IMR-90 (cell line): ENCODE data around the gene ESRRG. TPM values are rescaled to one million over a fixed set of nuclear protein-coding genes. Genes with fewer than 3 reads are reported as not detected.

Experiments used
- ATAC-seq: fragments of 200-7000 bp; cut with Tn5 transposase; 2 replicates; pipeline ENCODE4 v1.9.1; 2020; ENCODE audit warnings: low read depth, mild to moderate bottlenecking, moderate library complexity
- BruUV-seq: library from RNA; stranded (reverse); fragments of 400-500 nt; replicated peaks from 2 replicates; lab custom pipeline; 2021; lab: Mats Ljungman, UMichigan
- CTCF ChIA-PET: fragments of 300-600 bp; formaldehyde crosslinking; extraction: SDS; loops from one replicate; lab custom pipeline; 2021; ENCODE audit warnings: antibody characterized with exemption; lab: Yijun Ruan, JAX
- POLR2A ChIA-PET: fragments of 300-600 bp; sonication (Branson Sonifier 250); formaldehyde crosslinking; loops from one replicate; lab custom pipeline; 2022; ENCODE audit warnings: antibody characterized with exemption; ENCODE audit not compliant: unreplicated experiment; lab: Charles Lee
- DNase-seq: peaks from one replicate; pipeline ENCODE4 v3.0.0; 2013
- H2AFZ ChIP-seq: replicated peaks from 2 replicates; pipeline ENCODE3; 2013; ENCODE audit warnings: low read length, mild to moderate bottlenecking; ENCODE audit not compliant: poor library complexity
- H2AK5ac ChIP-seq: 2 replicates; pipeline ENCODE4 v1.6.1; 2013; ENCODE audit warnings: low read depth, low read length, inconsistent platforms
- H2AK9ac ChIP-seq: replicated peaks from 2 replicates; pipeline ENCODE3; 2013; ENCODE audit warnings: mild to moderate bottlenecking, low read depth, low read length, moderate library complexity; ENCODE audit not compliant: poor library complexity
- H2BK120ac ChIP-seq: 2 replicates; pipeline ENCODE4 v1.6.1; 2013; ENCODE audit warnings: low read depth, low read length, inconsistent platforms
- H2BK15ac ChIP-seq: 3 replicates; pipeline ENCODE4 v1.6.1; 2013; ENCODE audit warnings: low read depth, low read length, inconsistent platforms
- H2BK20ac ChIP-seq: 2 replicates; pipeline ENCODE4 v1.6.1; 2013; ENCODE audit warnings: low read depth, mild to moderate bottlenecking, inconsistent platforms, low read length, moderate library complexity
- H2BK5ac ChIP-seq: 2 replicates; pipeline ENCODE4 v1.6.1; 2013; ENCODE audit warnings: mild to moderate bottlenecking, low read depth, low read length, inconsistent platforms; ENCODE audit not compliant: poor library complexity, severe bottlenecking
- H3K14ac ChIP-seq: replicated peaks from 2 replicates; pipeline ENCODE4 v1.6.1; 2013; ENCODE audit warnings: low read depth, low read length, inconsistent platforms
- H3K18ac ChIP-seq: 2 replicates; pipeline ENCODE4 v1.6.1; 2013; ENCODE audit warnings: low read depth, low read length, control low read depth
- H3K23ac ChIP-seq: 2 replicates; pipeline ENCODE4 v1.6.1; 2013; ENCODE audit warnings: low read depth, low read length, inconsistent platforms
- H3K27ac ChIP-seq: 2 replicates; pipeline ENCODE4 v1.5.1; 2013; ENCODE audit warnings: mild to moderate bottlenecking, control low read depth, low read length; ENCODE audit not compliant: insufficient read depth
- H3K27me3 ChIP-seq: 2 replicates; pipeline ENCODE4 v1.6.1; 2013; ENCODE audit warnings: low read length; ENCODE audit not compliant: control insufficient read depth, insufficient read depth
- H3K36me3 ChIP-seq: 2 replicates; pipeline ENCODE4 v1.6.1; 2013; ENCODE audit warnings: low read length, mixed read lengths; ENCODE audit not compliant: control insufficient read depth, insufficient read depth
- H3K4ac ChIP-seq: 2 replicates; pipeline ENCODE4 v1.6.1; 2013; ENCODE audit warnings: low read depth, low read length, inconsistent platforms
- H3K4me1 ChIP-seq: 2 replicates; pipeline ENCODE4 v1.6.1; 2013; ENCODE audit warnings: low read length, mixed read lengths; ENCODE audit not compliant: control insufficient read depth, insufficient read depth
- H3K4me2 ChIP-seq: 2 replicates; pipeline ENCODE4 v1.6.1; 2013; ENCODE audit warnings: low read depth, mild to moderate bottlenecking, control low read depth, low read length, moderate library complexity
- H3K4me3 ChIP-seq: 2 replicates; pipeline ENCODE4 v1.5.1; 2013; ENCODE audit warnings: low read depth, mild to moderate bottlenecking, control low read depth, low read length, moderate library complexity; ENCODE audit not compliant: insufficient read depth
- H3K56ac ChIP-seq: 2 replicates; pipeline ENCODE4 v1.6.1; 2013; ENCODE audit warnings: low read length, inconsistent platforms; ENCODE audit not compliant: insufficient read depth; ENCODE audit errors: extremely low read depth
- H3K79me1 ChIP-seq, 2 experiments: 2 replicates each; pipeline ENCODE4 v1.6.1; 2013; ENCODE audit warnings: low read length in 2 of 2, inconsistent platforms in 1 of 2, low read depth in 1 of 2
- H3K9ac ChIP-seq: 2 replicates; pipeline ENCODE4 v1.6.1; 2013; ENCODE audit warnings: low read depth, low read length, control low read depth
- H3K9me1 ChIP-seq: 2 replicates; pipeline ENCODE4 v1.6.1; 2013; ENCODE audit warnings: low read length, inconsistent platforms; ENCODE audit not compliant: insufficient read depth
- H3K9me3 ChIP-seq: 2 replicates; pipeline ENCODE4 v1.6.1; 2013; ENCODE audit warnings: low read length; ENCODE audit not compliant: control insufficient read depth, insufficient read depth
- H4K20me1 ChIP-seq: 2 replicates; pipeline ENCODE4 v1.6.1; 2013; ENCODE audit warnings: low read length, inconsistent platforms; ENCODE audit not compliant: insufficient read depth
- H4K5ac ChIP-seq: 2 replicates; pipeline ENCODE4 v1.6.1; 2013; ENCODE audit warnings: mild to moderate bottlenecking, low read depth, low read length, control low read depth
- H4K8ac ChIP-seq, 2 experiments: 2 replicates each; pipeline ENCODE4 v1.6.1; 2013; ENCODE audit warnings: low read depth in 2 of 2, low read length in 2 of 2, control low read depth in 1 of 2, inconsistent platforms in 1 of 2
- H4K91ac ChIP-seq: 2 replicates; pipeline ENCODE4 v1.6.1; 2013; ENCODE audit warnings: low read depth, low read length, inconsistent platforms; ENCODE audit not compliant: insufficient read depth
- BHLHE40 ChIP-seq: fragments of 150-350 bp; IDR thresholded peaks from 2 replicates; pipeline ENCODE4 v1.6.1; 2016; ENCODE audit warnings: mild to moderate bottlenecking, low read depth, low read length
- CEBPB ChIP-seq: IDR thresholded peaks from 2 replicates; pipeline ENCODE4 v1.6.1; 2012; ENCODE audit warnings: low read depth, low read length, improper control_type of control experiment
- CHD1 ChIP-seq: IDR thresholded peaks from 2 replicates; pipeline ENCODE4 v1.6.1; 2012; ENCODE audit warnings: low read depth, low read length, improper control_type of control experiment
- MAFK ChIP-seq: IDR thresholded peaks from 2 replicates; pipeline ENCODE4 v1.6.1; 2012; ENCODE audit warnings: low read depth, low read length, improper control_type of control experiment
- MXI1 ChIP-seq: IDR thresholded peaks from 2 replicates; pipeline ENCODE4 v1.6.1; 2012; ENCODE audit warnings: low read depth, mild to moderate bottlenecking, low read length, moderate library complexity, borderline replicate concordance
- NFE2L2 ChIP-seq: fragments of 150-350 bp; IDR thresholded peaks from 2 replicates; pipeline ENCODE4 v1.6.1; 2016; ENCODE audit warnings: low read depth, mild to moderate bottlenecking, low read length
- POLR2A ChIP-seq: IDR thresholded peaks from 2 replicates; pipeline ENCODE4 v1.6.1; 2012; ENCODE audit warnings: mild to moderate bottlenecking, low read depth, low read length
- RCOR1 ChIP-seq: IDR thresholded peaks from 2 replicates; pipeline ENCODE4 v1.6.1; 2012; ENCODE audit warnings: mild to moderate bottlenecking, low read length, improper control_type of control experiment; ENCODE audit not compliant: insufficient replicate concordance
- RFX5 ChIP-seq: IDR thresholded peaks from 2 replicates; pipeline ENCODE4 v1.8.0; 2012; ENCODE audit warnings: low read depth, mild to moderate bottlenecking, low read length, moderate library complexity
- WGBS, 2 experiments: methylation state at CpG; one replicate each; pipeline versions ENCODE4 v1.1.5 to v1.1.7; 2013; ENCODE audit warnings: missing lambda C conversion rate in 2 of 2; ENCODE audit not compliant: insufficient read length in 1 of 2; ENCODE audit errors: extremely low coverage in 2 of 2; 5-methylcytosine and 5-hydroxymethylcytosine counted together
- dilution Hi-C: fragments of 300-500 bp; cut with HindIII; formaldehyde crosslinking; loops from one replicate; pipeline ENCODE4 v1.14.3; 2018; ENCODE audit warnings: low sequenced_read_pairs; ENCODE audit not compliant: unreplicated experiment
- in situ Hi-C: fragments of 300-500 bp; cut with MboI; formaldehyde crosslinking; loops from 3 replicates; pipeline ENCODE4 v1.14.3; 2019; ENCODE audit warnings: low sequenced_read_pairs, inconsistent platforms, mixed read lengths
- intact Hi-C: fragments of 100-400 bp; cut with micrococcal nuclease; formaldehyde crosslinking; loops from 2 replicates; pipeline ENCODE4 v1.10.0; 2022
- polyA plus RNA-seq, 3 experiments: library from polyadenylated mRNA; depleted of rRNA; stranded (reverse); fragments of >200 nt; gene quantifications; 2 replicates each; pipeline ENCODE4 v1.2.3, GENCODE V29; 2012; ENCODE audit warnings: low replicate concordance in 1 of 3
- total RNA-seq: library from RNA; depleted of rRNA; stranded (reverse); fragments of >200 nt; gene quantifications from 2 replicates; pipeline ENCODE4 v1.2.3, GENCODE V29; 2012
- TF ChIP-seq, protein P1 (sequence below): fragments of 150-350 bp; IDR thresholded peaks from 2 replicates; pipeline ENCODE4 v1.6.1; 2017; ENCODE audit warnings: mild to moderate bottlenecking, antibody characterized with exemption, low read length, low read depth

The ESRRG gene
- total and polyA plus RNA-seq, 2 of the 4 experiments (the other 2 are of a cell fraction): 0.17 to 0.54 TPM

DNA sequence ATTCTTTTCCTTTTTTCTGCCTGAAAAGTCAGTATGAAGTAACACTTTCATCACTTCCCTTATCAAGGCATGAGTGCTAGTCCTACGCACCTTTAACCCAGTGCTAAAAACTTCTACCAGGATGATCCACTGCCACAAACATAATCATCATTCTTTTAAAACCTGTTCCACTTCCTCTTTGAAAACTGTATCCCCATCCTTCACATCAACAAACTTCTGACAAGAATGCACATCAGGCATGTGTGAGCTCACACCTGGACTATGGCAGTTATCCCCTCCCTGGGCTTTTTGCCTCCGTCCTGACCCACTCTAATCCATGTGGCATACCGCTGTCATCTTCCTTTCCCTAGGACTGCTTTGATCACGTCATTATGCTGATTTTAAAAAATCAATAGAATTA is 70.2 kb downstream of the ESRRG start:
- DNase-seq: no peak
- Histone ChIP-seq H3K23ac (no peak overlapping the region), H3K4ac (no peak overlapping the region), H4K91ac (no peak overlapping the region), H2BK20ac (no peak overlapping the region), H3K27me3 (no peaks in the 10 kb centered on the region), H2AK5ac (no peak overlapping the region), H2AFZ (no peak overlapping the region), H3K79me1 (no peaks in the 10 kb centered on the region), H3K18ac (no peak overlapping the region), H3K4me1 (no peaks in the 10 kb centered on the region), H2BK5ac (no peak overlapping the region), H3K14ac (no peak overlapping the region), H3K36me3 (no peaks in the 10 kb centered on the region), H3K9ac (no peak overlapping the region), H3K4me3 (no peak overlapping the region), H2BK120ac (no peak overlapping the region), H4K20me1 (no peaks in the 10 kb centered on the region), H3K27ac (no peak overlapping the region; the same call in 1 of the 2 replicates), H4K8ac (no peak overlapping the region), H2AK9ac (no peak overlapping the region), H3K9me3 (no peaks in the 10 kb centered on the region), H3K56ac (no peak overlapping the region), H4K5ac (no peak overlapping the region), H3K4me2 (no peak overlapping the region), H2BK15ac (no peak overlapping the region), H3K9me1 (no peaks in the 10 kb centered on the region; the same call in 1 of the 2 replicates)
- no peak for ATAC-seq
- ChIA-PET POLR2A (no interaction called here), CTCF (interaction anchor here (0.7 to 1.0 kb wide), 2 partner anchors 10 to 698 kb away, joined by 3 read pairs; no protein-coding TSS in a partner anchor)
- dilution Hi-C loops (no loop called here), intact Hi-C loops (no loop called here), in situ Hi-C loops (no loop called here)
- WGBS, 2 experiments: 100% methylated on average over 1 of the region's 4 CpGs; no CpG with 5 or more reads in 1 of the 2 experiments
- BruUV-seq: no TSS peak
- TF ChIP-seq RCOR1 (no peak), RFX5 (no peak), NFE2L2 (no peak), MAFK (no peak), POLR2A (no peak), CHD1 (no peak), CEBPB (no peak), MXI1 (no peak), BHLHE40 (no peak)
- TF ChIP-seq, protein P1, sequence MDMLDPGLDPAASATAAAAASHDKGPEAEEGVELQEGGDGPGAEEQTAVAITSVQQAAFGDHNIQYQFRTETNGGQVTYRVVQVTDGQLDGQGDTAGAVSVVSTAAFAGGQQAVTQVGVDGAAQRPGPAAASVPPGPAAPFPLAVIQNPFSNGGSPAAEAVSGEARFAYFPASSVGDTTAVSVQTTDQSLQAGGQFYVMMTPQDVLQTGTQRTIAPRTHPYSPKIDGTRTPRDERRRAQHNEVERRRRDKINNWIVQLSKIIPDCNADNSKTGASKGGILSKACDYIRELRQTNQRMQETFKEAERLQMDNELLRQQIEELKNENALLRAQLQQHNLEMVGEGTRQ: no peak
